Measurements from ENCODE around the gene HS6ST1. TPM values are rescaled to one million over a fixed set of nuclear protein-coding genes. Genes with fewer than 3 reads are reported as not detected.

The HS6ST1 gene
- total RNA-seq, 3 donors from 2014 or later (not counting 1 experiment from before 2014, with no cell fraction given) = 18.9 to 35.9 (median 28.8) TPM

GRCh38 chr2:128314348-128315121 lies 4.1 kb downstream of the HS6ST1 start:
- H3K9me3 ChIP-seq (ENCODE audit: control insufficient read depth, insufficient read depth, low read length) = no peaks in the 10 kb centered on the region
- intact Hi-C loops (cut with micrococcal nuclease) = loop anchor here (5.0 kb wide), 1 partner anchor 42 kb away; no protein-coding TSS in a partner anchor

GRCh38 chr2:128313931-128314347 lies 4.7 kb downstream of the HS6ST1 start:
- Mint-ChIP-seq H3K36me3 (no peaks in the 10 kb centered on the region), H3K4me3 (peak overlapping the region; percentile 52), H3K27me3 (ENCODE audit: low read depth in 2 of 2) (no peaks in the 10 kb centered on the region), H3K9me3 (no peaks in the 10 kb centered on the region), H3K27ac (no peak overlapping the region), H3K4me1 (peaks cover 54 to 71% of the 10 kb centered on the region in 2 donors)
- TF ChIP-seq, protein P1, sequence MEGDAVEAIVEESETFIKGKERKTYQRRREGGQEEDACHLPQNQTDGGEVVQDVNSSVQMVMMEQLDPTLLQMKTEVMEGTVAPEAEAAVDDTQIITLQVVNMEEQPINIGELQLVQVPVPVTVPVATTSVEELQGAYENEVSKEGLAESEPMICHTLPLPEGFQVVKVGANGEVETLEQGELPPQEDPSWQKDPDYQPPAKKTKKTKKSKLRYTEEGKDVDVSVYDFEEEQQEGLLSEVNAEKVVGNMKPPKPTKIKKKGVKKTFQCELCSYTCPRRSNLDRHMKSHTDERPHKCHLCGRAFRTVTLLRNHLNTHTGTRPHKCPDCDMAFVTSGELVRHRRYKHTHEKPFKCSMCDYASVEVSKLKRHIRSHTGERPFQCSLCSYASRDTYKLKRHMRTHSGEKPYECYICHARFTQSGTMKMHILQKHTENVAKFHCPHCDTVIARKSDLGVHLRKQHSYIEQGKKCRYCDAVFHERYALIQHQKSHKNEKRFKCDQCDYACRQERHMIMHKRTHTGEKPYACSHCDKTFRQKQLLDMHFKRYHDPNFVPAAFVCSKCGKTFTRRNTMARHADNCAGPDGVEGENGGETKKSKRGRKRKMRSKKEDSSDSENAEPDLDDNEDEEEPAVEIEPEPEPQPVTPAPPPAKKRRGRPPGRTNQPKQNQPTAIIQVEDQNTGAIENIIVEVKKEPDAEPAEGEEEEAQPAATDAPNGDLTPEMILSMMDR (IDR thresholded peaks at IDR 0.05) = no peak
- 92% methylated on average over 4 of the region's 4 CpGs for whole genome bisulfite sequencing (ENCODE audit: insufficient coverage)
- peaks cover 29% of the 10 kb centered on the region for H3K4me1 ChIP-seq (ENCODE audit: control insufficient read depth, insufficient read depth, low read length)
- no peak overlapping the region for H3K27ac ChIP-seq (ENCODE audit: low read length)
- H3K4me3 ChIP-seq (ENCODE audit: low read length) = no peak overlapping the region
- H3K36me3 ChIP-seq (ENCODE audit: control insufficient read depth, insufficient read depth, low read length) = no peaks in the 10 kb centered on the region
- intact Hi-C loops (cut with micrococcal nuclease) = no loop called here
- ATAC-seq = no peak
- H3K27me3 ChIP-seq (ENCODE audit: control insufficient read depth, insufficient read depth, low read length) = no peaks in the 10 kb centered on the region
- DNase-seq = peak in 1 of 2 donors; percentile 7
- H3K9me3 ChIP-seq (ENCODE audit: control insufficient read depth, insufficient read depth, low read length) = no peaks in the 10 kb centered on the region

More at GRCh38 chr2:128314348-128315121, 4.1 kb downstream of the HS6ST1 start:
- Histone ChIP-seq H3K27ac (ENCODE audit: low read length) (no peak overlapping the region), H3K4me3 (ENCODE audit: low read length) (no peak overlapping the region), H3K27me3 (ENCODE audit: control insufficient read depth, insufficient read depth, low read length) (no peaks in the 10 kb centered on the region), H3K4me1 (ENCODE audit: control insufficient read depth, insufficient read depth, low read length) (peaks cover 34% of the 10 kb centered on the region), H3K36me3 (ENCODE audit: control insufficient read depth, insufficient read depth, low read length) (no peaks in the 10 kb centered on the region)
- Mint-ChIP-seq H3K27ac (no peak overlapping the region), H3K36me3 (no peaks in the 10 kb centered on the region), H3K27me3 (ENCODE audit: low read depth in 2 of 2) (no peaks in the 10 kb centered on the region), H3K9me3 (no peaks in the 10 kb centered on the region), H3K4me3 (peak overlapping the region; percentile 74), H3K4me1 (peaks cover 53 to 67% of the 10 kb centered on the region in 2 donors)
- DNase-seq (peak in 1 of 2 donors; percentile 14), ATAC-seq (no peak)
- 94% methylated on average over 20 of the region's 20 CpGs for WGBS (ENCODE audit: insufficient coverage)
- TF ChIP-seq, protein P1 (IDR thresholded peaks at IDR 0.05) = no peak

GRCh38 chr2:128313091-128313836 lies 5.4 kb downstream of the HS6ST1 start:
- intact Hi-C loops (cut with micrococcal nuclease) = no loop called here
- ATAC-seq = no peak
- no peaks in the 10 kb centered on the region for H3K27me3 ChIP-seq (ENCODE audit: control insufficient read depth, insufficient read depth, low read length)
- no peaks in the 10 kb centered on the region for H3K36me3 Mint-ChIP-seq
- H3K27ac Mint-ChIP-seq = peak overlapping the region in 1 of 2 donors; percentile 26
- H3K9me3 Mint-ChIP-seq = no peaks in the 10 kb centered on the region
- H3K27ac ChIP-seq (ENCODE audit: low read length) = no peak overlapping the region
- TF ChIP-seq, protein P1 (IDR thresholded peaks at IDR 0.05) = no peak
- H3K9me3 ChIP-seq (ENCODE audit: control insufficient read depth, insufficient read depth, low read length) = no peaks in the 10 kb centered on the region
- H3K27me3 Mint-ChIP-seq (ENCODE audit: low read depth in 2 of 2) = no peaks in the 10 kb centered on the region
- WGBS (ENCODE audit: insufficient coverage) = 64% methylated on average over 7 of the region's 8 CpGs
- no peaks in the 10 kb centered on the region for H3K36me3 ChIP-seq (ENCODE audit: control insufficient read depth, insufficient read depth, low read length)
- no peak overlapping the region for H3K4me3 ChIP-seq (ENCODE audit: low read length)
- DNase-seq = peak in 1 of 2 donors; percentile 9
- peak overlapping the region; percentile 28 for H3K4me3 Mint-ChIP-seq
- peaks cover 31% of the 10 kb centered on the region for H3K4me1 ChIP-seq (ENCODE audit: control insufficient read depth, insufficient read depth, low read length)
- peaks cover 54 to 78% of the 10 kb centered on the region in 2 donors for H3K4me1 Mint-ChIP-seq

All from natural killer cell (primary cell).